K562 (cell line): ENCODE results near the gene SAE1. TPM values are rescaled to one million over a fixed set of nuclear protein-coding genes. Genes with fewer than 3 reads are reported as not detected.

Experiments
- CEBPG ChIP-seq, 3 experiments: fragments of 200-800 bp in 1 of 3; sonication (Bioruptor generic) in 1 of 3; sonication (generic) in 1 of 3; formaldehyde crosslinking in 1 of 3; IDR thresholded peaks in 2 of 3; conservative IDR thresholded peaks in 1 of 3; 2 replicates each; pipeline versions ENCODE4 v1.6.1 to v1.8.0; 2016 to 2022; ENCODE audit warnings: missing compliant biosample characterization in 2 of 3, missing genetic modification characterization in 2 of 3, mild to moderate bottlenecking in 1 of 3, missing genetic modification reagents in 1 of 3
- KDM1A ChIP-seq, 2 experiments: fragments of 450-650 bp; IDR thresholded peaks; 2 replicates each; pipeline ENCODE4 v1.6.1; 2016; ENCODE audit warnings: mild to moderate bottlenecking in 2 of 2
- KLF13 ChIP-seq: fragments of 450-650 bp; IDR thresholded peaks from 2 replicates; pipeline ENCODE4 v1.6.1; 2016; ENCODE audit warnings: missing genetic modification characterization, low read depth, mild to moderate bottlenecking, missing compliant biosample characterization, moderate library complexity, borderline replicate concordance
- NFATC3 ChIP-seq: fragments of 450-650 bp; IDR thresholded peaks from 2 replicates; pipeline ENCODE4 v1.6.1; 2017; ENCODE audit warnings: mild to moderate bottlenecking
- RREB1 ChIP-seq: fragments of 250-450 bp; sonication (Bioruptor Pico); IDR thresholded peaks from 2 replicates; pipeline ENCODE4 v1.4.0; 2020
- SMAD3 ChIP-seq: fragments of 450-650 bp; formaldehyde crosslinking; conservative IDR thresholded peaks from 2 replicates; pipeline ENCODE4 v1.4.0; 2020; ENCODE audit warnings: mild to moderate bottlenecking
- polyA plus RNA-seq, 8 experiments: library from polyadenylated mRNA; depleted of rRNA in 4 of 8; stranded (reverse) in 5 of 8; unstranded in 3 of 8; fragments of >200 nt; fragmentation: Nextera tagmentation in 2 of 8; fragmentation: Illumina TruSeq in 1 of 8; extraction: Ambion mirVana in 2 of 8; extraction: Trizol in 1 of 8; gene quantifications; 2 replicates each; pipeline versions ENCODE4 v1.2.1 to v1.2.3, GENCODE V29; 2011 to 2014; ENCODE audit warnings: inconsistent platforms in 1 of 8, missing spikeins in 1 of 8
- total RNA-seq, 7 experiments: library from RNA; depleted of rRNA in 6 of 7; stranded (reverse); fragments of >200 nt in 6 of 7; fragmentation: Illumina TruSeq in 2 of 7; extraction: Trizol in 2 of 7; gene quantifications; 2 replicates each; pipeline versions ENCODE4 v1.2.1 to v1.2.3, GENCODE V29; 2011 to 2021; ENCODE audit warnings: low replicate concordance in 1 of 7
- TF ChIP-seq, protein P1 (sequence below), 2 experiments: fragments of 450-650 bp in 1 of 2; sonication (generic) in 1 of 2; formaldehyde crosslinking in 1 of 2; IDR thresholded peaks; 2 replicates each; pipeline versions ENCODE4 v1.7.1 to v1.9.0; 2016 to 2022; ENCODE audit warnings: inconsistent platforms in 1 of 2, mild to moderate bottlenecking in 1 of 2, missing genetic modification reagents in 1 of 2

Gene SAE1
- total and polyA plus RNA-seq, 9 of the 15 experiments (the other 6 are each of a cell fraction or from before 2014, with no cell fraction given): 82.8 to 299 (median 217) TPM

- TF ChIP-seq, protein P1, sequence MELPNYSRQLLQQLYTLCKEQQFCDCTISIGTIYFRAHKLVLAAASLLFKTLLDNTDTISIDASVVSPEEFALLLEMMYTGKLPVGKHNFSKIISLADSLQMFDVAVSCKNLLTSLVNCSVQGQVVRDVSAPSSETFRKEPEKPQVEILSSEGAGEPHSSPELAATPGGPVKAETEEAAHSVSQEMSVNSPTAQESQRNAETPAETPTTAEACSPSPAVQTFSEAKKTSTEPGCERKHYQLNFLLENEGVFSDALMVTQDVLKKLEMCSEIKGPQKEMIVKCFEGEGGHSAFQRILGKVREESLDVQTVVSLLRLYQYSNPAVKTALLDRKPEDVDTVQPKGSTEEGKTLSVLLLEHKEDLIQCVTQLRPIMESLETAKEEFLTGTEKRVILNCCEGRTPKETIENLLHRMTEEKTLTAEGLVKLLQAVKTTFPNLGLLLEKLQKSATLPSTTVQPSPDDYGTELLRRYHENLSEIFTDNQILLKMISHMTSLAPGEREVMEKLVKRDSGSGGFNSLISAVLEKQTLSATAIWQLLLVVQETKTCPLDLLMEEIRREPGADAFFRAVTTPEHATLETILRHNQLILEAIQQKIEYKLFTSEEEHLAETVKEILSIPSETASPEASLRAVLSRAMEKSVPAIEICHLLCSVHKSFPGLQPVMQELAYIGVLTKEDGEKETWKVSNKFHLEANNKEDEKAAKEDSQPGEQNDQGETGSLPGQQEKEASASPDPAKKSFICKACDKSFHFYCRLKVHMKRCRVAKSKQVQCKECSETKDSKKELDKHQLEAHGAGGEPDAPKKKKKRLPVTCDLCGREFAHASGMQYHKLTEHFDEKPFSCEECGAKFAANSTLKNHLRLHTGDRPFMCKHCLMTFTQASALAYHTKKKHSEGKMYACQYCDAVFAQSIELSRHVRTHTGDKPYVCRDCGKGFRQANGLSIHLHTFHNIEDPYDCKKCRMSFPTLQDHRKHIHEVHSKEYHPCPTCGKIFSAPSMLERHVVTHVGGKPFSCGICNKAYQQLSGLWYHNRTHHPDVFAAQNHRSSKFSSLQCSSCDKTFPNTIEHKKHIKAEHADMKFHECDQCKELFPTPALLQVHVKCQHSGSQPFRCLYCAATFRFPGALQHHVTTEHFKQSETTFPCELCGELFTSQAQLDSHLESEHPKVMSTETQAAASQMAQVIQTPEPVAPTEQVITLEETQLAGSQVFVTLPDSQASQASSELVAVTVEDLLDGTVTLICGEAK (IDR thresholded peaks at IDR 0.05): peak; percentile 44
- TF ChIP-seq, protein P1 (CRISPR knock-in tag; IDR thresholded peaks at IDR 0.05): no peak
- TF ChIP-seq KLF13 (tag) (no peak), SMAD3 (CRISPR knock-in tag) (0 out of 2 replicates have a peak, but pooled peaks have one; percentile 33), CEBPG (CRISPR knock-in tag; IDR thresholded peaks at IDR 0.05) (no peak), CEBPG (tag; conservative IDR thresholded peaks at IDR 0.05 in 1 of 2, IDR thresholded peaks at IDR 0.05 in 1 of 2) (no peak), RREB1 (no peak), NFATC3 (0 out of 2 replicates have a peak, but pooled peaks have one; percentile 53), KDM1A (IDR thresholded peaks at IDR 0.05) (peak; percentile 83 to 86)
Measured at GRCh38 chr19:47230054-47230920, 99.7 kb downstream of the SAE1 start (continued).
